HCT116 (cell line): ENCODE measurements around the gene DTNBP1. TPM values are rescaled to one million over a fixed set of nuclear protein-coding genes. Genes with fewer than 3 reads are reported as not detected.

Source experiments
- ATAC-seq: fragments of 200-7000 bp; cut with Tn5 transposase; 2 replicates; pipeline ENCODE4 v1.9.1; 2020; ENCODE audit warnings: mild to moderate bottlenecking, moderate library complexity
- BruUV-seq: library from RNA; stranded (reverse); fragments of 400-500 nt; replicated peaks from 2 replicates; lab custom pipeline; 2021; lab: Mats Ljungman, UMichigan
- CTCF ChIA-PET: fragments of 300-600 bp; sonication (Branson Sonifier 250); formaldehyde crosslinking; loops from one replicate; lab custom pipeline; 2021; ENCODE audit warnings: antibody characterized with exemption; lab: Charles Lee
- POLR2A ChIA-PET: fragments of 300-600, 350-600 bp; sonication (Branson Sonifier 250); formaldehyde crosslinking; loops from one replicate; lab custom pipeline; 2021; ENCODE audit warnings: antibody characterized with exemption; lab: Charles Lee
- RAD21 ChIA-PET, 2 experiments: fragments of 300-600 bp; sonication (Branson Sonifier 250); formaldehyde crosslinking; loops; one replicate each; lab custom pipeline; 2023; ENCODE audit warnings: low total read pairs in 2 of 2; ENCODE audit not compliant: uncharacterized antibody in 2 of 2, unreplicated experiment in 2 of 2, low non-redundant PET in 1 of 2; lab: Charles Lee
- DNase-seq: peaks from one replicate; pipeline ENCODE4 v3.0.0-alpha.2; 2010; ENCODE audit warnings: low read depth, low spot score
- H2AFZ ChIP-seq: fragments of 200-600 bp; shearing (Covaris generic), sonication (generic); 2 replicates; pipeline ENCODE4 v1.6.1; 2017; ENCODE audit warnings: low read depth, mixed run types, mixed read lengths, antibody characterized with exemption, low read length; ENCODE audit not compliant: poor library complexity, severe bottlenecking
- H3K27ac ChIP-seq: 2 replicates; pipeline ENCODE4 v1.5.1; 2012; ENCODE audit warnings: low read depth, low read length
- H3K27me3 ChIP-seq: fragments of 200-600 bp; sonication (generic); 2 replicates; pipeline ENCODE4 v1.6.1; 2016; ENCODE audit warnings: mixed run types, low read length, mixed read lengths; ENCODE audit not compliant: insufficient read depth
- H3K36me3 ChIP-seq, 2 experiments: fragments of 200-500 bp in 1 of 2; fragments of 200-600 bp in 1 of 2; sonication (Bioruptor generic) in 1 of 2; sonication (generic) in 1 of 2; 2 replicates each; pipeline versions ENCODE4 v1.5.1 to v1.6.1; 2014 to 2016; ENCODE audit warnings: low read length in 2 of 2, inconsistent platforms in 1 of 2, mixed read lengths in 1 of 2, mixed run types in 1 of 2; ENCODE audit not compliant: insufficient read depth in 2 of 2, control insufficient read depth in 1 of 2
- H3K4me1 ChIP-seq, 2 experiments: fragments of 200-600 bp in 1 of 2; sonication (generic) in 1 of 2; 2 replicates each; pipeline versions ENCODE4 v1.5.1 to v1.6.1; 2012 to 2017; ENCODE audit warnings: low read length in 2 of 2, inconsistent platforms in 1 of 2, mild to moderate bottlenecking in 1 of 2, mixed read lengths in 1 of 2, mixed run types in 1 of 2, moderate library complexity in 1 of 2; ENCODE audit not compliant: insufficient read depth in 2 of 2, control insufficient read depth in 1 of 2
- H3K4me2 ChIP-seq: fragments of 200-600 bp; sonication (generic); 2 replicates; pipeline ENCODE4 v1.6.1; 2017; ENCODE audit warnings: mixed run types, low read length, mixed read lengths
- H3K4me3 ChIP-seq, 2 experiments: fragments of 200-600 bp in 1 of 2; sonication (generic) in 1 of 2; replicated peaks in 1 of 2; 2 replicates each; pipeline ENCODE4 v1.5.1; 2011 to 2016; ENCODE audit warnings: low read length in 2 of 2, control low read depth in 1 of 2, low read depth in 1 of 2, mild to moderate bottlenecking in 1 of 2, mixed read lengths in 1 of 2, mixed run types in 1 of 2
- H3K79me2 ChIP-seq: fragments of 200-600 bp; sonication (generic); 2 replicates; pipeline ENCODE4 v1.6.1; 2017; ENCODE audit warnings: mild to moderate bottlenecking, mixed run types, low read length, moderate library complexity, mixed read lengths; ENCODE audit not compliant: insufficient read depth
- H3K9ac ChIP-seq: fragments of 200-600 bp; sonication (generic); 2 replicates; pipeline ENCODE4 v1.6.1; 2016; ENCODE audit warnings: low read length, mixed read lengths
- H3K9me2 ChIP-seq: fragments of 200-600 bp; sonication (generic), shearing (Covaris generic); 2 replicates; pipeline ENCODE4 v1.6.1; 2017; ENCODE audit warnings: mixed run types, mild to moderate bottlenecking, moderate library complexity; ENCODE audit not compliant: insufficient read depth
- H3K9me3 ChIP-seq, 2 experiments: fragments of 200-500 bp in 1 of 2; fragments of 200-600 bp in 1 of 2; sonication (Bioruptor generic) in 1 of 2; sonication (generic) in 1 of 2; 2 replicates each; pipeline ENCODE4 v1.6.1; 2014 to 2017; ENCODE audit warnings: low read length in 2 of 2, mixed read lengths in 2 of 2, inconsistent platforms in 1 of 2, low read depth in 1 of 2, mild to moderate bottlenecking in 1 of 2, mixed run types in 1 of 2, moderate library complexity in 1 of 2; ENCODE audit not compliant: control insufficient read depth in 1 of 2, insufficient read depth in 1 of 2
- H4K20me1 ChIP-seq: fragments of 200-600 bp; sonication (generic), shearing (Covaris generic); 2 replicates; pipeline ENCODE4 v1.6.1; 2017; ENCODE audit warnings: mixed run types, mild to moderate bottlenecking, moderate library complexity; ENCODE audit not compliant: insufficient read depth
- ATF3 ChIP-seq: IDR thresholded peaks from 2 replicates; pipeline ENCODE4 v1.6.1; 2012
- CBX3 ChIP-seq: IDR thresholded peaks from 2 replicates; pipeline ENCODE4 v1.6.1; 2012; ENCODE audit warnings: low read depth
- CEBPB ChIP-seq: IDR thresholded peaks from 2 replicates; pipeline ENCODE4 v1.6.1; 2012; ENCODE audit warnings: low read depth
- EGR1 ChIP-seq: IDR thresholded peaks from 2 replicates; pipeline ENCODE4 v1.6.1; 2012; ENCODE audit warnings: low read depth
- FOSL1 ChIP-seq: IDR thresholded peaks from 2 replicates; pipeline ENCODE4 v1.6.1; 2012; ENCODE audit warnings: low read depth
- JUND ChIP-seq: IDR thresholded peaks from 2 replicates; pipeline ENCODE4 v1.6.1; 2012
- MAX ChIP-seq: IDR thresholded peaks from 2 replicates; pipeline ENCODE4 v1.6.1; 2012
- POLR2A ChIP-seq: IDR thresholded peaks from 2 replicates; pipeline ENCODE4 v1.7.0; 2011; ENCODE audit warnings: borderline replicate concordance; ENCODE audit not compliant: insufficient read depth, insufficient read length; ENCODE audit errors: extremely low read depth
- POLR2AphosphoS5 ChIP-seq: IDR thresholded peaks from 2 replicates; pipeline ENCODE4 v1.6.1; 2011; ENCODE audit warnings: mild to moderate bottlenecking, low read depth, low read length, moderate library complexity
- RAD21 ChIP-seq: IDR thresholded peaks from 2 replicates; pipeline ENCODE4 v1.6.1; 2012; ENCODE audit warnings: low read depth, mild to moderate bottlenecking
- SIN3A ChIP-seq: IDR thresholded peaks from 2 replicates; pipeline ENCODE4 v1.6.1; 2012; ENCODE audit warnings: low read depth
- SP1 ChIP-seq: IDR thresholded peaks from 2 replicates; pipeline ENCODE4 v1.6.1; 2012; ENCODE audit warnings: low read depth
- SRF ChIP-seq: IDR thresholded peaks from 2 replicates; pipeline ENCODE4 v1.6.1; 2012; ENCODE audit warnings: low read depth
- ZFX ChIP-seq: fragments of 450-650 bp; IDR thresholded peaks from 2 replicates; pipeline ENCODE4 v1.6.1; 2017
- intact Hi-C: fragments of 100-400 bp; cut with micrococcal nuclease; formaldehyde crosslinking; loops from 2 replicates; pipeline ENCODE4 v1.10.0; 2022
- total RNA-seq: library from RNA; stranded (reverse); gene quantifications from one replicate; pipeline ENCODE4 v1.2.1, GENCODE V29; 2021; ENCODE audit not compliant: unreplicated experiment

The DTNBP1 gene
- total RNA-seq, 1 experiment from 2014 or later: 16.7 TPM

- H3K9ac ChIP-seq: no peak overlapping the region
- H3K27me3 ChIP-seq: no peaks in the 10 kb centered on the region
- no peaks in the 10 kb centered on the region for H3K9me3 ChIP-seq
- ChIA-PET RAD21 (no interaction called here), POLR2A (no interaction called here), CTCF (no interaction called here)
- no peak overlapping the region for H3K27ac ChIP-seq
- no peaks in the 10 kb centered on the region for H3K9me2 ChIP-seq
- BruUV-seq: no TSS peak
- intact Hi-C loops: no loop called here
- H3K4me1 ChIP-seq: no peaks in the 10 kb centered on the region
- H3K4me2 ChIP-seq: no peak overlapping the region
- peaks cover 3 to 8% of the 10 kb centered on the region in 2 experiments; a peak in 2 of 4 replicates for H3K36me3 ChIP-seq
- H4K20me1 ChIP-seq: no peaks in the 10 kb centered on the region
- TF ChIP-seq MAX (no peak), POLR2AphosphoS5 (no peak), ATF3 (no peak), EGR1 (no peak), FOSL1 (no peak), SP1 (no peak)
- H3K79me2 ChIP-seq: no peaks in the 10 kb centered on the region
- no peak overlapping the region for H3K4me3 ChIP-seq
- ATAC-seq: no peak
- DNase-seq: no peak
- no peak overlapping the region for H2AFZ ChIP-seq
Measured at GRCh38 chr6:15524861-15525401, 137.9 kb downstream of the DTNBP1 start.

- H3K9me2 ChIP-seq: no peaks in the 10 kb centered on the region
- no peak overlapping the region for H2AFZ ChIP-seq
- H3K9me3 ChIP-seq: no peaks in the 10 kb centered on the region
- ATAC-seq (no peak), DNase-seq (no peak)
- TF ChIP-seq JUND: no peak
- no peak for TF ChIP-seq CEBPB
- TF ChIP-seq POLR2AphosphoS5: no peak
- no peak for TF ChIP-seq SRF
- TF ChIP-seq POLR2A: no peak
- no peak for TF ChIP-seq ZFX
- TF ChIP-seq SP1: no peak
- no peak for TF ChIP-seq RAD21
- no peak for TF ChIP-seq CBX3
- no peak for TF ChIP-seq SIN3A
- no peak overlapping the region for H3K9ac ChIP-seq
- H3K4me3 ChIP-seq: no peak overlapping the region
- peaks cover 3 to 8% of the 10 kb centered on the region in 2 experiments; a peak in 2 of 4 replicates for H3K36me3 ChIP-seq
- no peaks in the 10 kb centered on the region for H3K27me3 ChIP-seq
- ChIA-PET CTCF (no interaction called here), RAD21 (no interaction called here), POLR2A (no interaction called here)
- intact Hi-C loops: no loop called here
- no peaks in the 10 kb centered on the region for H3K79me2 ChIP-seq
- H4K20me1 ChIP-seq: no peaks in the 10 kb centered on the region
- H3K4me1 ChIP-seq: no peaks in the 10 kb centered on the region
- no peak overlapping the region for H3K27ac ChIP-seq
- H3K4me2 ChIP-seq: no peak overlapping the region
- BruUV-seq: no TSS peak
Measured at GRCh38 chr6:15523679-15524630, 138.9 kb downstream of the DTNBP1 start.
